Right lobe of liver (tissue), 6 donors: ENCODE measurements around the gene MACROD2. TPM values are rescaled to one million over a fixed set of nuclear protein-coding genes. Genes with fewer than 3 reads are reported as not detected.
"Not testable (repeated sequence)": the region's sequence is repeated elsewhere in the genome, so short reads cannot be mapped to it uniquely, and the experiment has no call there.

Source experiments
- ATAC-seq, 4 donors: fragments of 200-7000 bp; cut with Tn5 transposase; one replicate each; pipeline ENCODE4 v1.9.1; 2020; ENCODE audit warnings: mild to moderate bottlenecking in 4 of 4, moderate library complexity in 4 of 4
- DNase-seq, 3 donors: peaks; one replicate each; pipeline ENCODE4 v3.0.0-alpha.2; 2020
- H3K27ac ChIP-seq, 3 donors: fragments of 200-600 bp; one replicate each; pipeline ENCODE4 v1.8.0; 2022
- H3K27me3 ChIP-seq, 2 donors: fragments of 200-600 bp; one replicate each; pipeline ENCODE4 v1.8.0; 2022
- H3K36me3 ChIP-seq, 4 donors: fragments of 200-600 bp; sonication (generic) in 1 of 4; one replicate each; pipeline versions ENCODE4 v1.5.1 to v1.8.0; 2017 to 2022; ENCODE audit warnings: control low read depth in 1 of 4
- H3K4me1 ChIP-seq, 4 donors: fragments of 200-600 bp; sonication (generic) in 1 of 4; one replicate each; pipeline versions ENCODE4 v1.5.1 to v1.8.0; 2017 to 2022; ENCODE audit warnings: control low read depth in 1 of 4
- H3K4me3 ChIP-seq, 3 donors: fragments of 200-600 bp; one replicate each; pipeline ENCODE4 v1.8.0; 2022
- H3K9me3 ChIP-seq, 4 donors: fragments of 200-600 bp; sonication (generic) in 1 of 4; one replicate each; pipeline versions ENCODE4 v1.5.1 to v1.8.0; 2017 to 2022; ENCODE audit warnings: control low read depth in 1 of 4
- POLR2A ChIP-seq: fragments of 450-650 bp; IDR thresholded peaks from one replicate; pipeline ENCODE4 v1.6.1; 2017; ENCODE audit warnings: antibody characterized with exemption, mild to moderate bottlenecking
- WGBS: methylation state at CpG from one replicate; pipeline ENCODE4 v1.1.6; 2018; ENCODE audit warnings: low coverage, low lambda C conversion rate; ENCODE audit not compliant: insufficient coverage; ENCODE audit errors: missing lambda C conversion rate; 5-methylcytosine and 5-hydroxymethylcytosine counted together
- intact Hi-C, 2 donors: fragments of 100-400 bp; cut with DNase I; formaldehyde crosslinking; loops; one replicate each; pipeline versions ENCODE4 v1.11.2 to v1.14.1; 2022
- total RNA-seq, 6 experiments: library from RNA; depleted of rRNA in 2 of 6; stranded (reverse); fragments of >200 nt in 2 of 6; fragmentation: NEBNext Ultra II Directional in 3 of 6; extraction: Animal tissue kit (Norgen Biotek cat#: 25700) in 3 of 6; gene quantifications; one replicate each; pipeline versions ENCODE4 v1.1.0 to v1.2.4, GENCODE V29; 2016 to 2023
- TF ChIP-seq, protein P1 (sequence below), 4 donors: fragments of 200-600 bp in 3 of 4; fragments of 450-650 bp in 1 of 4; IDR thresholded peaks; one replicate each; pipeline versions ENCODE4 v1.5.1 to v1.8.0; 2016 to 2022; ENCODE audit warnings: antibody characterized with exemption in 4 of 4, mild to moderate bottlenecking in 2 of 4
- donor health status: DM: no; HTN: yes; CAD: no.
- donor health status: DM: no; HTN: no; CAD: no.
- donor health status: DM: no; HTN: no; CAD: no.
- donor health status: DM: no; HTN: yes; CAD: no.
- donor health status: DM: no; HTN: yes; CAD: no.

Gene MACROD2
- total RNA-seq, 6 experiments from 2014 or later, result 1.2 to 5.5 (median 3.3) TPM

DNA sequence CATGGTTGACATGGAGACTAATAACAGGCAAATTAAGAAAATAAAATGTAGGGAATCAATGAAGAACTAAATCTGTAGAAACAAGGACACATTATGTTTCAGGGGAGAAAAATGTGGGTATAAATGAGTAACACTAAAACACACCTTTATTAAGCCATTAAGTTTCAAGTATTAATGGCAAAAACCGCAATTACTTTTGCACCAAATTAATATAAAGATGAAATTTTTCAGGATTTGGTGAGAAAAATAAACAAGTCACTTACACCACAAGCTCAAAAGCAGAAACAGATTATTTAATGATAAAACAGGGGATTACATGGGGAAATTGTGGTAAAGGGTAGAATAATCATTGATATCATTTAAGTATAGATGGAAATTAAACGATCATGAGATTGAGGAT lies 1135.9 kb downstream of the MACROD2 start:
- intact Hi-C loops, result no loop called here
- TF ChIP-seq, protein P1, sequence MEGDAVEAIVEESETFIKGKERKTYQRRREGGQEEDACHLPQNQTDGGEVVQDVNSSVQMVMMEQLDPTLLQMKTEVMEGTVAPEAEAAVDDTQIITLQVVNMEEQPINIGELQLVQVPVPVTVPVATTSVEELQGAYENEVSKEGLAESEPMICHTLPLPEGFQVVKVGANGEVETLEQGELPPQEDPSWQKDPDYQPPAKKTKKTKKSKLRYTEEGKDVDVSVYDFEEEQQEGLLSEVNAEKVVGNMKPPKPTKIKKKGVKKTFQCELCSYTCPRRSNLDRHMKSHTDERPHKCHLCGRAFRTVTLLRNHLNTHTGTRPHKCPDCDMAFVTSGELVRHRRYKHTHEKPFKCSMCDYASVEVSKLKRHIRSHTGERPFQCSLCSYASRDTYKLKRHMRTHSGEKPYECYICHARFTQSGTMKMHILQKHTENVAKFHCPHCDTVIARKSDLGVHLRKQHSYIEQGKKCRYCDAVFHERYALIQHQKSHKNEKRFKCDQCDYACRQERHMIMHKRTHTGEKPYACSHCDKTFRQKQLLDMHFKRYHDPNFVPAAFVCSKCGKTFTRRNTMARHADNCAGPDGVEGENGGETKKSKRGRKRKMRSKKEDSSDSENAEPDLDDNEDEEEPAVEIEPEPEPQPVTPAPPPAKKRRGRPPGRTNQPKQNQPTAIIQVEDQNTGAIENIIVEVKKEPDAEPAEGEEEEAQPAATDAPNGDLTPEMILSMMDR (IDR thresholded peaks at IDR 0.05), result no peak
- no peak for TF ChIP-seq POLR2A
- no peaks in the 10 kb centered on the region for H3K27me3 ChIP-seq

DNA sequence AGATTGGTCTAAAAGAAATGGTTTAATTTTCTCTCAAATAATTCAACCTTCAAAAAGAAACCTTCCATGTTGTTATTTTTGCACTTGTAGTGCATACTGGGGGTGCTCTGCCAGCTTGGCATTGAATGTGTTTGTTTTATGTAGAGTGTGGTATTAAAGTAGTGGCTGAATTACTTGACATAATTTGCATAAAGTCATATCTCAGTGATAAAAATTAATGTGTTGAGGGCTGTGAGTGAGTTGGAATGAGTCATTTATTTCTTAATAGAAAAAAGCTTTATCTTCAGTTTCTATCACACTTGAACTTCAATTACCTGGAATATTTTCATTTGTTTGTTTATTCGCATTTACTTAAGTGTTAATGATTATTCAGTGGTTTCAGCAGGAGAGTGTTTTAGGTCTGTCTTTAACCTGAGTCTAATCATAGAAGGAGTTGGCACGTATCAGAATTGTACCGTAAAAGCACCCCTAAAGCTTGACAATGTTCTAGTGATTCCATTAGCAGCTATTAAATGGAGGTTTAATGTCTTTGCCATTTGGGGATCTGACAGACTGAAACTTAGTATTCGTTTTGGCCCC lies 1143.3 kb downstream of the MACROD2 start:
- Histone ChIP-seq H3K27me3 (no peaks in the 10 kb centered on the region), H3K27ac (no peak overlapping the region), H3K4me3 (no peak overlapping the region), H3K4me1 (peaks cover 0 to 20% (median 2%) of the 10 kb centered on the region in 4 donors), H3K9me3 (no peaks in the 10 kb centered on the region), H3K36me3 (no peaks in the 10 kb centered on the region)
- no peak for DNase-seq
- intact Hi-C loops, result no loop called here
- peak; percentile 36 to 78 (median 72) for ATAC-seq
- TF ChIP-seq, protein P1 (IDR thresholded peaks at IDR 0.05), result no peak
- no peak for TF ChIP-seq POLR2A
- 9% methylated on average over 4 of the region's 4 CpGs for WGBS

More for the DNA sequence above, 1135.9 kb downstream of the MACROD2 start:
- Histone ChIP-seq H3K4me1 (no peaks in the 10 kb centered on the region), H3K36me3 (no peaks in the 10 kb centered on the region), H3K27ac (no peak overlapping the region), H3K9me3 (no peaks in the 10 kb centered on the region), H3K4me3 (no peak overlapping the region)
- ATAC-seq, result no peak
- no peak for DNase-seq
- 77% methylated on average over 2 of the region's 2 CpGs for WGBS

DNA sequence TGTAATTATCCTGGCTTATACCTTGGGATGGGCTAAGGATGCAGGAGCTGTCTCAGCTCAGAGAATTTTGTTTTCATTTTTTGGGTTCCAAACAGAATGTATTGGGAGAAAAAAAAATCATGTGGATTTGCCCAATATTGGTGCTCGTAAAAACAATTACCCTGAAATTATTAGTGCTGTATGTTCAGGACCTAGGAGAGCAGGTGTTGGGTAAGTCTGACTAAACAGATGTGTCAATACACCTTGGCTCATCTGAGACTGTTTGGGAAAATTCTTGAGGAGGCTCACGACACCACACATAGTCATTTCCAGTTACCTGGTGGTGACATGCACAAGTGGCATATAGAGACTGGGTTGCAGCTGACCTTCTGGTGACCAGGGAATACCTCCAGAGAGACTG lies 1144.2 kb downstream of the MACROD2 start:
- peak; percentile 38 to 60 (median 48) for ATAC-seq
- H3K27me3 ChIP-seq, result no peaks in the 10 kb centered on the region
- TF ChIP-seq POLR2A, result no peak
- TF ChIP-seq, protein P1 (IDR thresholded peaks at IDR 0.05), result no peak
- H3K4me3 ChIP-seq, result no peak overlapping the region
- H3K9me3 ChIP-seq, result no peaks in the 10 kb centered on the region
- 94% methylated on average over 2 of the region's 2 CpGs for WGBS
- intact Hi-C loops, result no loop called here
- no peak overlapping the region for H3K27ac ChIP-seq
- H3K36me3 ChIP-seq, result no peaks in the 10 kb centered on the region
- peaks cover 0 to 20% (median 2%) of the 10 kb centered on the region in 4 donors for H3K4me1 ChIP-seq
- no peak for DNase-seq

DNA sequence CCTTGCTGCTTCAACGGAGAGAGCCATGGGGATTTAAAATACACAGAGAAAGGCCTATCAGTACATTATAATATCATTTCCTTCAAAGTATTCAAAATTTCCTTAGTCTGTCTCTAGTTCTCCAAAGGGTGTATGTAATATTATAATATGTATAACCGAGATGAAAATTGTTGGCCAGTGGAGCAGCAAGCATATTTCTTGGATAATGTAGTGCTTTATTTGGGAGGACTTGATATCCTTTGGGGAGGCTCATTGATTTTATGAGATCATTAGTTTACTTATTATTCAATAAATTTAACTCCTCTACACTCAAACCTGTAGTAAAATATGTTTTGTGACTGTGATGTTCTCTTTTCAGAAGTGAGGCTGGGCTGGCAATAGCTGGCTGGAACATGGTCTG lies 1145.0 kb downstream of the MACROD2 start:
- no peak for DNase-seq
- no peak overlapping the region for H3K4me3 ChIP-seq
- peaks cover 0 to 20% (median 2%) of the 10 kb centered on the region in 4 donors for H3K4me1 ChIP-seq
- ATAC-seq, result no peak
- no peak for TF ChIP-seq POLR2A
- TF ChIP-seq, protein P1 (IDR thresholded peaks at IDR 0.05), result no peak
- H3K27ac ChIP-seq, result no peak overlapping the region
- intact Hi-C loops, result no loop called here
- 72% methylated on average over 2 of the region's 2 CpGs for WGBS
- H3K36me3 ChIP-seq, result no peaks in the 10 kb centered on the region
- H3K9me3 ChIP-seq, result no peaks in the 10 kb centered on the region
- no peaks in the 10 kb centered on the region for H3K27me3 ChIP-seq

DNA sequence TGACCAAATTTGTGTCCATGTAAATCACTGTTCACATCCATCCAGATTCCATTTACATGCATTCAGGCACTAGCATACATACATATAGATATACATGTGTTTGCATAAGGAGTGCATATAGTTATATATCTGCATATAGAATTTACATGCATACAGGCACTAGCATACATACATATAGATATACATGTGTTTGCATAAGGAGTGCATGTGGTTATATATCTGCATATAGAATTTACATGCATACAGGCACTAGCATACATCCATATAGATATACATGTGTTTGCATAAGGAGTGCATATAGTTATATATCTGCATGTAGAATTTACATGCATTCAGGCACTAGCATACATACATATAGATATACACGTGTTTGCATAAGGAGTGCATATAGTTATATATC lies 1145.6 kb downstream of the MACROD2 start:
- H3K4me3 ChIP-seq, ATAC-seq, H3K36me3 ChIP-seq, DNase-seq, H3K9me3 ChIP-seq, H3K27me3 ChIP-seq, H3K27ac ChIP-seq, intact Hi-C loops: not testable (repeated sequence)
- WGBS, result 85% methylated on average over 1 of the region's 1 CpG
- peaks cover 0 to 20% (median 2%) of the 10 kb centered on the region in 4 donors for H3K4me1 ChIP-seq
